ENCODE data around the gene CCDC12. TPM values are rescaled to one million over a fixed set of nuclear protein-coding genes. Genes with fewer than 3 reads are reported as not detected.

The CCDC12 gene
- total and polyA plus RNA-seq, 12 donors, result 28.8 to 137 (median 34.2) TPM

GRCh38 chr3:46917257-46917656 lies 59.3 kb downstream of the CCDC12 start:
- Histone ChIP-seq H3K9me3 (peaks cover 0 to 13% (median 0%) of the 10 kb centered on the region in 11 donors), H3K36me3 (peaks cover 0 to 64% (median 40%) of the 10 kb centered on the region in 9 donors), H3K27me3 (no peaks in the 10 kb centered on the region), H3K4me3 (no peak overlapping the region), H3K27ac (no peak overlapping the region), H3K4me1 (peaks cover 0 to 13% (median 8%) of the 10 kb centered on the region in 9 donors)
- DNase-seq, result no peak
- WGBS, 2 donors, result 98 to 99% methylated on average over 3 of the region's 3 CpGs
- intact Hi-C loops (cut with DNase I), result no loop called here
- TF ChIP-seq CTCF (IDR thresholded peaks at IDR 0.05), result no peak
- no peak for ATAC-seq

DNA sequence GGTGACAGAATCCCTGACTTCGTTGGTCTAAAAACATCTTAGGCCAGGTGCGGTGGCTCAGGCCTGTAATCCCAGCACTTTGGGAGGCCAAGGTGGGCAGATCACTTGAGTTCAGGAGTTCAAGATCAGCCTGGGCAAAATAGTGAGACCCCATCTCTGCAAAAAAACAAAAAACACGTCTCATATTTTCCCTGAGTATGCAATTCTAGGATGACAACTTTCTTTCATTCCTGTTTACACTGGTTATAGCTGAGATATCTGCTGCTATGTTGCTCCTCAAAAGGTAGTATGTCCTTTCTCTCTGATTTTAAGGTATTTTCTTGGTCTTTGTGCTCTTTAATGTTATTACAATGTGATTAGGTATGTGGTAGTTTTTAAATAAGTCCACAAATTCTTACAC lies 59.7 kb downstream of the CCDC12 start:
- DNase-seq (no peak), ATAC-seq (no peak)
- 94 to 95% methylated on average over 3 of the region's 3 CpGs for WGBS, 2 donors
- intact Hi-C loops (cut with DNase I), result no loop called here
- H3K36me3 ChIP-seq, result peaks cover 0 to 59% (median 35%) of the 10 kb centered on the region in 9 donors
- no peak for TF ChIP-seq CTCF (IDR thresholded peaks at IDR 0.05)
- H3K27me3 ChIP-seq, result no peaks in the 10 kb centered on the region
- H3K4me3 ChIP-seq, result no peak overlapping the region
- peaks cover 0 to 13% (median 0%) of the 10 kb centered on the region in 11 donors for H3K9me3 ChIP-seq
- H3K4me1 ChIP-seq, result peaks cover 0 to 13% (median 8%) of the 10 kb centered on the region in 9 donors
- H3K27ac ChIP-seq, result no peak overlapping the region

- no peak for TF ChIP-seq CTCF (IDR thresholded peaks at IDR 0.05)
- H3K4me1 ChIP-seq, result peaks cover 0 to 13% (median 8%) of the 10 kb centered on the region in 9 donors
- H3K36me3 ChIP-seq, result peaks cover 0 to 54% (median 30%) of the 10 kb centered on the region in 9 donors
- ATAC-seq (no peak), DNase-seq (no peak)
- no peak overlapping the region for H3K4me3 ChIP-seq
- WGBS, 2 donors, result 87 to 96% methylated on average over 1 of the region's 1 CpG
- no peaks in the 10 kb centered on the region for H3K27me3 ChIP-seq
- intact Hi-C loops (cut with DNase I), result no loop called here
- peaks cover 0 to 13% (median 0%) of the 10 kb centered on the region in 11 donors for H3K9me3 ChIP-seq
- no peak overlapping the region for H3K27ac ChIP-seq
Observed at GRCh38 chr3:46916278-46916677, 60.3 kb downstream of the CCDC12 start.

DNA sequence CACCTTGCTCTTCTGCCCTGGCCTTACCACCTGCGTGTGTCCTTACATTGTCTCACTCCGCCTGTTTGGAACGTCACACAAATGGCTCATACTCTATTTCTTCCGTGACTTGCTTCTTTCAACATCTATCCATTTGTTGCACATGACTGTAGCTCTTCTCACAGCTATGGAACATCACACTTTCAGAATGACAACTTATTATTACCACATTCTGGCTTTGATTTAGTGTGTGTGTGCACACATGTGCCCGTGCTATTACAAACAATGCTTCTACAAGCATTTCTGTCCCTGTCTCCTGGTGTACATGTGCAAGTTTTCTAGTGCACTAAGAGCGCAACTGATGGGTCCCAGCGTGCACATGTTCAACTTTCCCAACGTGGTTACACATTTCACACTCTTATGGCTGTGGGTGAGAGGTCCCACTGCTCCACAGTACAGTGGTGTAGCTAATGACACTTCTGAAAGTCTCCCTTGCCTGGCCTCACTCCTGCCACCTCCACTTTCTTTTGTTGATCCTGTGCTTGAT lies 61.2 kb downstream of the CCDC12 start:
- H3K9me3 ChIP-seq, result peaks cover 0 to 13% (median 0%) of the 10 kb centered on the region in 11 donors
- WGBS, 2 donors, result 81 to 82% methylated on average over 8 of the region's 8 CpGs
- no peak overlapping the region for H3K4me3 ChIP-seq
- H3K36me3 ChIP-seq, result peaks cover 0 to 45% (median 21%) of the 10 kb centered on the region in 9 donors
- TF ChIP-seq CTCF (IDR thresholded peaks at IDR 0.05), result no peak
- no peak overlapping the region for H3K27ac ChIP-seq
- no peaks in the 10 kb centered on the region for H3K27me3 ChIP-seq
- peaks cover 0 to 13% (median 8%) of the 10 kb centered on the region in 9 donors for H3K4me1 ChIP-seq
- ATAC-seq (no peak), DNase-seq (no peak)
- intact Hi-C loops (cut with DNase I), result no loop called here
